Hematopoietic multipotent progenitor cell treated with erythropoietin and hydrocortisone succinate and interleukin-3 and kit ligand, for 15 days (in vitro differentiated cells): Measurements from ENCODE around the gene SLC26A1.

Source experiments
- DNase-seq: peaks from one replicate; pipeline ENCODE4 v3.0.0-alpha.2; 2015; ENCODE audit warnings: low spot score

The SLC26A1 gene

DNA sequence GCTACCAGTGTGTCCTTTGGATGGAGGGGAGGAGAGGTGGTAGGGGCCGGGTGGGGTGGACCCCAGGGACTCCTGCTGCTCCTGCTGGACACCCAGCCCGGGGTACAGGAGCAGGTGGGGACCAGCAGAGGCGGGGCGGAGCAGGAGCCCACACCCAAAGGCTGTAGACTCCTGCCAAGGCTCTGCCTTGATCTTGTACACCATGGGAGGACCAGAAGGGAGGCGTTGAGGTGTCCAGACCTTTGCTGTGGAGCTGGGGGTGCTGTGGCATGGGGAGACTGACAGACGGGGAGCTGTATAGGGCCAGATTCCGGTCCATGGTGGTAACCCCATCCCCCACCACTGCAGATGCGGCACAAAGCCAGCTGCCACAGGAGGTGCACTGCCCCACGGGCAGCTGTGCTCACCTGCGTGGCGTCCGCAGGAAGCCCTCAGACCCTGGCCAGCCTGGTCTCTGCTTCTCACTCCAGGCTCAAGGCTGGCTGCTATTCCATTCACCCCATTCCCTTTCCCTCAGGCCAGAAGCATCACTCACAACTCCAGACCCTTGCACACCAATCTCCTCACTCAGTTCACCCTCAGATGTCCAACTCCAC lies 5.0 kb upstream of the SLC26A1 start:
- no peak for DNase-seq

DNA sequence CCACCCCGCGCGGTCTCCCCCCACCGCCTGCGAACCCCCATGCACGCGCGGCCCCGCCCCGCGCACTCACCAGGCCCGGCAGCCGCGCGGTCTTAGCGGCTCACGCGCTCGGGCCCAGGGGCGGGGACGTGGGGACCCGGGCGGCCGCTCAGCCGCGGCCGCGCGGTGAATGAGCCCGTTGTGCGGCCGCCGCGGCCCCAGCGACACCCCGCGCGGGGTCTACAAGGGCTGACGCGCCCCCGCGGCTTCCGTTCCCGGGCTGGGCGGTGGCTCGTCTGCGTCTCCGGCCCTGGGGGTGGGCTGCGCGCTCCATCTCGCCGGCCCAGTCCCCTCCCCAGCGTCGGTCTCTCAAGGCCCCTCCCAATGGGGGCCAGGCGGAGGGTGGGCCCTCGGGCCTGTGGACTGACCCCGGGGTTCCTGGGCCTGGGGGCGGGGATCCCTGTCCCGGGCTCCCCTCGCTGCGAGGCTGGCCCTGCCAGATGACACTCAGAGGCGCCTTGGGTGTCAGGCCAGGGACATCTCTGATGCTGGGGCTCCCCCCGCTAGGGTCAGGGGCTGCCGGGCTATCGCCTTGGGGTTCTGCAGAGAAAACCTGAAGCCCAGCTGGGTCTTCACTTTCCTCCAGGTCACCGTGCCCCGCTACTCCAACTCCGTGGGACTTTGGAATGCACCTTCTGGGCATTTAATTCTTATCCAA lies 4.3 kb upstream of the SLC26A1 start:
- peak; percentile 24 for DNase-seq

DNA sequence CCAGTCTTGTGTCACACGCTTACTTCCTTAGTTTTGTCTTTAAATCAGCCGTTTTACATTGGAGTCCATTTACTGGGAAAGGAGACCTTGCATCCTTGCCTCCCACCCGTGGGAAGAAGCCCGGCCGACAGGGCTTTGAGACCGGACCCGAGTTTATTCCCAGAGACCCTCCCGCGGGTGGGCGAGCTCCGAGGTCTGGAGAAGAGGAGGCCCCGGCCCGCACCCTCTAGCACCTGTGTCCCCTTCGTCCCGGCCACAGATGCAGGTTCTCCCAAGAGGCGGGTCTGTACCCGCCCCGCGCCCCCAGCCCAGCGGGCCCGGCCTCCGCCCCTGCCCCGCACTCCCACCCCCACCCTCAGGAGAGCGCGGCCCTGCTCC lies 3.8 kb upstream of the SLC26A1 start:
- no peak for DNase-seq

DNA sequence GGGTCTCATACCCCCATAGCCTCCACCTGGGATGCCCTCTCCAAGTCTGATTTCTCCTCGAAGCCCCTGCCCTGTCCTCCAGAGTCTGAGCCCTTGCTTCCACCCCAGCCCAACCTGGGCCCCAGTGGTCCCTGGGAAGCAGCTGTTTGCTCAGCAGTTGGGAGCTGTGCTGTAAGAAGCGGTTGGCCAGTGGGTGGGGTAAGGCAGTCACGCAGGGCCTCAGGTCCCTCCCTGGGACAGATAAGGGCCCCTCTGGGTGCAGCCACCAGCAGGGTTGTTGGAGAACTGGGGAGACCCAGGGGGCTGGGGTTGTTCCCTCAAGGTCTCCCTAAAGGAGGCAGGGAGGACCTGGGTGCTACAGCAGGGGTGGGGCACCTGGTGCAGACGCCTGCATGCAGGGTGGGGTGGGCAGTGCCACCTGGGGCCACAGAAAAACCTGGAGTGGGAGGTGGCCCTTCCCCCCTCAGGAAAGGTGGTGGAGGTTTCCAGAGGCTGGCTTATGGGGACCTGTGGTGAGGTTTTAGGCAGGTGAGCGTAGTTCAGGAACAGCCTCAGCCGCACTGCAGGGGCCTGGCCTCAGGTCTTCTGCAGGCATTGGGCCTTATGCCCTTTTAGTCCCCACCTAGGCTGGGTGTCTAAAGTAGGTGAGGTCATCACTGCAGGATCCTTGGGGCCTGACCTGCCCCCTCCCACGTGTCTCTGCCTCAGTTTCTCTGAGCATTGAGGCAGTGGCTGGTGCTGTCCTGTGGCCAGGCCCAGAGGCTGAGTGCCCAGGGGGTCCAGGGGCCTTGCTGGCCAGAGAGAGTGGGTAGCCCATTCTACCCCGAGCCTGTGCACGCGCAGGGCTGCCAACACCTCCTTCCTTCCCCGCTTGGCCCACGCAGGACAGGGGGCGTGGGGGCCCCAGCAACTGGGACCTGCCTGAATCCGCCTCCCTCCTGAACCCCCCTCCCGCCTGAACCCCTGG lies 3.1 kb upstream of the SLC26A1 start:
- peak; percentile 45 for DNase-seq

DNA sequence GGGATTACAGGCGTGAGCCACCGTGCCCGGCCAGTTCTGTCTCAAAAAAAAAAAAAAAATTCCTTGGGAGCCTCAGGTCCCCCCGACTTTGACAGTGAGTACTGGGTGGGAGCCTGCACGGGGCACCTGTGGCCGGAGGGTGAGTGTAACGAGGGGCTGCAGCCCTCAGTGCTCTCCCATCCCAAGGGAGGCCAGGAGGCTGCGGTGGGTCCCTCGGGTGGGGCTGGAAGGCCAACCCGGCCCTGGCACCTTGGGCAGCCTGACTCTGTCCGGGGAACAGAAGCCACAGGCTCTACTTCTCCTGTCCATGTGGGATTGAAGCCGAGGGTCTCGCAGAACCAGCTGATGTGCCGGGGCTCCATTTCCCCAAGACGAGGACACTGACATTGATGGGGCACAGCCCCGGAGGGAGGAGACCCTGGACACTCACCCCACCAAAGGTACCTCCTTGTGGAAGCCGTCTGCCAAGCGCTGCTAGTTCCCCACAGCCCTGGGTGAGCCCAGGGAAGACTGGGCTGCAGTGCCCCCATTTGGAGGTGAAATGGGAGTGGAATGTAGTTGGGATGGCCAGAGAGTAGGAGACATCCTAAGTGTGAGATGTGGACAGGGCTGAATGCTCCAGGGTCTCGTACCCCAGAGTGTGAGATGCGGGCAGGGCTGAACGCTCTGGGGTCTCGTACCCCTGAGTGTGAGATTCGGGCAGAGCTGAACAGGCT lies 2.3 kb upstream of the SLC26A1 start:
- no peak for DNase-seq

DNA sequence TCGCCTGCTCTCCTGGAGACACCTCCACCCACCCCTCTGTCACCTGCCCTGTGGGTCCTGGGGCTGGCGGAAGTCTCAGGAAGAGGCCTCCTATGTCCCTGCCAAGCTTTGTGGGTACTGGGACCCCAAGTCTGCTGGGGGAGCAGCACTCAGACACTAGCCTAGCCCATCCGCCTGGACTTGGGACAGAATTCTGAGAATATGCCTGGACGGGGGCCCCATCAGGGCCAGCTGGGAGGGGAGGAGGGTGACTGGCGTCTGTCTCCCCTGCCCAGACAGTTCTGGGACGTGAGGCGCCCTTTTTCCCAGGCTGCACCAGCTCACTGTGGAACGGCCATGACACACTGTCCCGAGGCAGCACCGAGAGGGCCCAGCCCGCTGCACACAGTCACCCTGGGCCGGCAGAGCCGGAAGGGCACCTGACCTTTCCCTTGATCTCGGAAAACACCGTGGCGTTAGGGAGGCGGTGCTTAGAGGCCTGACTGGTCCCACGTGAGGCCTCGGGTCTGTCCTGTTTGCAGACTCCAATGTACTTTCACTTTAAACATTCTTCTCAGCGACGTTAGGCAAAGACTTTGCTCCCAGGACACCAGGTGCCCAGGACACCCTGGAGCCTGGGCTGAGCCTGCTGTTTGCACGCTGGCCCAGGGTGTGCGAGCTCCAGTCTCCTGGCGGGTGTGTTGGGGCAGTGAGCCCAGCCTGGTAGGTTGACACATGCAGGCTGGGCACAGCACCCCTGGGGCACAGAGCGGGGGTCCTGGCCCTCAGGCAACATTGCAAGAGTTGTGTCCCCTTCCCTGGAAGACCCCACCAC lies 700 bp downstream of the SLC26A1 start:
- no peak for DNase-seq

DNA sequence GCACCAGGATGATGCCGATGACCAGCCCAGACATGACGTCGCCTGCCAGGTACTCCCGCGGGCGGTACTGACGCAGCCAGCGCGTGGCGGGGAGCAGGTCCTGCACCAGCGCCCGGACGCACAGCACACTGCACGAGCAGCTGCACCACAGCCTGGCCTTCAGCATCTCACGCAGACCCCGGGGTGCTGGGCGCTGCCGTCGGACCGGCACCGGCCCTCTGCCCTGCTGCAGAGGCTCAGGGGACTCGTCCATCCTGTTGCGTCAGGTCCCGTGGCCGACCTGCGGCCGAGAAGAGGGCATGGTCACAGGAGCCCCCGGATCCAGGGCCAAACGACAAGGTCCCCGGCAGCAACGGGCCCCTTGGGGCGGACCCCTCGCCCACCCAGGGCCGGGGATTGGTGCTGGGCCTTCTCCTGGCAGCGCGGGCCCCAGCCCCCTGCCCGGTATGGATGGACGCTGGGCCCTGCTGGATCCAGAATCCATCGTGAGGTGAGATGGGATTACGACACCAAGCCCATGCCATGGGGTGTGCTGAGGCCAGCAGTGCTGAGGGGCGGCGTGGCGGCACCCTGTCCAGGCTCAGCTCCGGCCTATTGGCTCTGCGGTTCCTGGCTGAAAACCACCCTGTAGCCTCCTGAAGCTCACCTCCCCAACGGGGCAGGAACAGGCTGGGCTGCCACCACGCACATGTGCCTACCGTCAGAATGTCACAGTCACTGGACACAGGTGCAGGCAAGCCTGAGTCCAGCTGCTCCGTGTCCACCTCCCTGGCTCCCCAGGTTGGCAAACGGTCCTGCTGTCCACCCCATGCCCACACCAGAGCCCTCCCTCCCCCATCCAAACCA lies 1.5 kb downstream of the SLC26A1 start:
- no peak for DNase-seq

DNA sequence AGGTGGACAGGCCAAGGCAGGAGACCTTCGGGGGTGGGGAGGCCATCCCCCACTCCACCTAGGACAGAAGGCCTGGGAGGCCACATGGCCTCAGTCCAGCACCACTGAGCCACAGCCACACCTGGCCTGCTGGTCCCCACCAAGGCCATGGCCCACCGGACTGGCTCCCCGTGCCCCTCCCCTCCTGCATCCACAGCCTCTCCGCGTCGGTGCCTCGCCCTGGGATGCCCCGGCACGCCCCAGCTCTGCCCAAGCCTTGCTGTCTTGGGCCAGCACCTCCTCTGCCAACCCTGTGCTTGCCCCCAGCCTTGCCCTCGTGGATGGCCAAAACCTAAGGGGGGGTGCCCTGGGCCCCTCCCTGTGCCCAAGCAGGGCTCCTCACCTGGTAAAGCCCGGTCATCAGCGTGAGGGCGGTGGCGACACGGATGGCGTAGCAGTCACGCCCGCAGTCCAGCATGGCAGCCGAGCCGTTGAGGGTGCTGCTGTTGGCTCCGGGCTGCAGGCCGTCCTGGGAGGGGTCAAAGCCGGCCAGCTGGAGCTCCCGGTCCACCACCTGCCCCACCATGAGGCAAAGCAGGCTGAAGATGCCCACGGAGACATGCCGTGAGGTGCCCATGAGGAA lies 2.3 kb downstream of the SLC26A1 start:
- DNase-seq = no peak

DNA sequence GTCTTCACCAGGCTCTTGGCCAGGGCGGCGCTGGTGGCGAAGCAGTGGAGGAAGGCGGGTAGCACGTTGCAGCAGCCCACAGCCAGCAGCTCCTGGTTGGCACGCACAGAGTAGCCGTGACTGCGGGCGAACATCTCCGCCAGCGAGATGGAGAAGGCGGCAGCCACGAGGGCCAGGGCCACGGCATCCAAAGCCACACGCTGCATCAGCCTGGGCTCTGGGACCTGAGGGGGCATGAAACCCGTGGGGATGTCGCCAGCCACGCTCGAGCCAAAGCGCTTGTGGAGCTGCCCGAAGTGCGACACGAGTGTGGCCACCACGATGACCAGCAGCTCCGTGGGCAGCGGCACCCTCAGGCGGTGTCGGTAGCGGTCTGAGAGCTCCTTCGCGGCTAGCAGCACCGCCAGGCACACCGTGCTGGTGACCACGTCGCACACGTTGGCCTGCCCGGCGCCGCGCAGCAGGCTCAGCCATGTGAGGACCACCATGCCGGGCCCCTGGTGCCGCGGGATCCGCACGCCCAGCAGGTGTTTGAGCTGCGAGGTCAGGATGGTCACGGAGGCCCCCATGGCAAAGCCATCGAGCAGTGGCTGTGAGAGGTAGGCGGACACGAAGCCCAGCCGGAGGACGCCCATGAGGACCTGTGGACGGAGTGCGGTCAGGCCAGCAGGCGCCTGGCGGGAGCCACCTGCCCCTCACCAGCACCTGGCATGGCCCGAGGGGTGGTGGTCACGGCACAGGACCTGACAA lies 3.3 kb downstream of the SLC26A1 start:
- DNase-seq = no peak

DNA sequence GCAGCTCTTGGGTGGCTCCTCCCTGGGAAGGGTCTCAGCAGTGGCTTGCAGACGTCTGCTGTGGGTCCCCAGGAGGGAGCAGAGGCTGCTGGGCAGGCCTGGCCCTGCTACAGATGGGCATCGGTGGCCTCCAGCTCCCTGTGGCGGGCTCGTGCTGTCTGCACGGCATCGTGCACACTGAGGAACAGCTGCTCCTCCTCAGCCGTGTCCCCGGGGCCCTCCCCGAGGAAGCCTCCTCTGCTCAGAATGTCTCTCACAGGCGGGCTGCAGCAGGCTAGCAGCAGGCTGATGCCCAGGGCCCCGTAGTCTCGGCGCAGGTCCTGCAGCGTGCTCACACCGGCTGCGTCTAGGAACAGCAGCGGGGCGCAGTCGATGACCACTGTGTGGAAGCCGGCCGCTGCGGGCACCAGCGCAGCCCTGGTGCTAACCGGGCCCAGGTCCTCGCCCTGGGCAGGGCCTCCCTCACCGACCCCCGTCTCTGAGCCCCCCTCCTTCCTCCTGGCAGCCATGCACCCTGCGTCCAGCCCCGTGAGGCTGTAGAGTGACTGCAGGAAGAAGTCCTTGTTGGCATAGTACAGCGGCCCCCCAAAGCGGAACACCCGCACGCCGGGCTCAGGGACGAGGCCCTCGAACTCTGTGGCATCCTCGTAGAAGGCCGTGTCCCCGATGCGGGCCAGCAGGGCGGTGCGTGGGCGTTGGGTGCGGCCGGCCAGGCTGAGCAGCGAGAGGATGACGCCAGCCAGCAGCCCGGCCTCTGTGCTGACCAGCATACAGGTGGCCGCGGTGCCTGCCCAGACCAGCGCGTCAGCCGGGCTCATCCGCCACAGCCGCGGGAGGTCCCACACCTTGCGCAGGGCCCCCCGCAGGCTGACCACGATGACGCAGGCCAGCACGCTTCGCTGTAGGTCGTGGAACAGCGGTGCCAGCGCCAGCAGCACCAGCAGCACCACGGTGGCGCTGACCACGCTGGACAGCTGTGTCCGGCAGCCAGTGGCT lies 4.2 kb downstream of the SLC26A1 start:
- no peak for DNase-seq

DNA sequence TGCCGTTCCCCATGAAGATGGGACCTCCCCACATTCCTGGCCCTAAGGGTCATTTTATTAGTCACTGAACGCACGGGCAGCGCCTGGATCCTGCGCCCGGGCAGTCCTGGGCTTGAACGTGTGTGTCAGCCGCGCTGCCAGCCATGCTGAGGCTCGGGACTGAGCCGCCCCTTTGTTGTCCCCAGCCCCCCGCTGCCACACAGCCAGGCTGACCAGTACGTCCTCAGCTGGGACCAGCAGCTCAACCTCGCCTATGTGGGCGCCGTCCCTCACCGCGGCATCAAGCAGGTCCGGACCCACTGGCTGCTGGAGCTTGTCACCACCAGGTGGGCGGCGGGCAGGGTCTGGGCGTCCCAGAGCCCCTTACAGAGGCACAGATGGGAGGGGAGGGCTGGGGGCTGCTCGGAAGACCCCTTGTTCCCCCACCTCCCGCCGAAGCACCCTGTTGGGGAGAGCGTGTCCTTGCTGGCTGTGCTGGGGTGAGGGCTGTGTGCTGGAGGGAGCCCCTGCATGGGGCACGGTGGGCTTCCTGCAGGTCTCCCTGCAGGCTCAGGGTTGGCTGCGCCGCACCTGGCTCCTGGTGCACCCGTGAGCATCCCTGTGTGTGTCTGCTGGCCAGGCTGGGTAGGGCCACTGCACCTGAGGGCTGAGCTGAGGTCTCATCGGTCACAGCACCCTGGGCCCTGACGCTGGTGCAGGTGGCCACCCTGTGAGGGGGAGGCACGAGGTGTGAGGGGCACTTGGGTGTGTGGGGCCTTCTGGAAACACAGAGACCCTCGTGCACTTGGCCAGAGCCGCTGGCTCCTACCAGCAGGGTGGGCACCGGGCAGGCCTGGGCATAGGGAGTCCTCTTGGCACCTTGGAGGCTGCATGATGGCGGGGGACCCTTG lies 5.3 kb downstream of the SLC26A1 start:
- no peak for DNase-seq

DNA sequence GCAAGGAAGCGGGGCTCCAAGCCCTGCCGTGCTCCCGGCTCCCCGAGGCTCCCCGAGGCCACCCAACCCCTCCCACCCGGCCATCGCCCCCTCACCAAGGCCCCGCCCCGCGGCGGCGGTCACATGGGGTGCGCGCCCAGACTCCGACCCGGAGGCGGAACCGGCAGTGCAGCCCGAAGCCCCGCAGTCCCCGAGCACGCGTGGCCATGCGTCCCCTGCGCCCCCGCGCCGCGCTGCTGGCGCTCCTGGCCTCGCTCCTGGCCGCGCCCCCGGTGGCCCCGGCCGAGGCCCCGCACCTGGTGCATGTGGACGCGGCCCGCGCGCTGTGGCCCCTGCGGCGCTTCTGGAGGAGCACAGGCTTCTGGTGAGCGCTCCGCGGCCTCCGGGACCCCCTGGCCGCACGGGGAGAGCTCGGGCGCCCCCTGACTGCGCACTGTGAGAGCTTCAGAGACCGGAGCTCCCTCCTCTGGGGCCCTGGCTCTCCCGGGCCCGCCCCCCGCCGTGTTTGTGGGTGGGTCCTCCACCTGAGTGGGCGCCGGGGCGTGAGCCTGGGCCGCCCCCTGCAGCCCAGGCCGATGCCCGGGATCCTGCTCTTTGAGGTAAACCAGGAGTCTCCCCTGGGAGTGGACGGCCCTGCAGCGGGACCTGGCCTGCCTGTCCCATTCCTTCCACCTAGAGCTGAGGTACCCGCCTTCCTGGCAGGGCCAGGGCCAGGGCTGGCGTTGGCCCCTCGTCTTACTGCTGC lies 6.2 kb downstream of the SLC26A1 start, which contains the start of gene IDUA:
Gene IDUA, plus strand, starts transcription at position 166 of the 745 bp plus-strand sequence. Its CDS starts 41 bp downstream, at position 207.
- peak; percentile 62 for DNase-seq

DNA sequence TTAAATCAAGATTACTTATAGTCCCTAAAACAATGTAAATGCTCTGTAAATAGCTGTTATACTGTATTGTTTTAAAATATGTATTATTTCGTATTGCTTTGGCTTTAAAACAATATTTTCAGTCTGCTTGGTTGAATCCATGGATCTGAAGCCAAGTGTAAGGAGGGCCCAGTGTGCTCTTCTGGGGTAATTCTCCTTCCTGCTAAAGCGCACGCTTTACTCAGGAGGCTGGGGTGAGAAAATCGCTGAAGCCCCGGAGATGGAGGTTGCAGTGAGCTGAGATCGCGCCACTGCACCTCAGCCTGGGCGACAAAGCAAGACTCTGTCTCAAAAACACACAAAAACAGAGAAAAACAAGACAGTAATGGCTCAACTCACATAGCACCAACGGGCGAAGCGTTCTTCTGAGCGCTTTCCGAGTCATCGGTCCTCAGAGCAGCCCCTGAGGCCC lies 6.8 kb downstream of the SLC26A1 start:
- no peak for DNase-seq

DNA sequence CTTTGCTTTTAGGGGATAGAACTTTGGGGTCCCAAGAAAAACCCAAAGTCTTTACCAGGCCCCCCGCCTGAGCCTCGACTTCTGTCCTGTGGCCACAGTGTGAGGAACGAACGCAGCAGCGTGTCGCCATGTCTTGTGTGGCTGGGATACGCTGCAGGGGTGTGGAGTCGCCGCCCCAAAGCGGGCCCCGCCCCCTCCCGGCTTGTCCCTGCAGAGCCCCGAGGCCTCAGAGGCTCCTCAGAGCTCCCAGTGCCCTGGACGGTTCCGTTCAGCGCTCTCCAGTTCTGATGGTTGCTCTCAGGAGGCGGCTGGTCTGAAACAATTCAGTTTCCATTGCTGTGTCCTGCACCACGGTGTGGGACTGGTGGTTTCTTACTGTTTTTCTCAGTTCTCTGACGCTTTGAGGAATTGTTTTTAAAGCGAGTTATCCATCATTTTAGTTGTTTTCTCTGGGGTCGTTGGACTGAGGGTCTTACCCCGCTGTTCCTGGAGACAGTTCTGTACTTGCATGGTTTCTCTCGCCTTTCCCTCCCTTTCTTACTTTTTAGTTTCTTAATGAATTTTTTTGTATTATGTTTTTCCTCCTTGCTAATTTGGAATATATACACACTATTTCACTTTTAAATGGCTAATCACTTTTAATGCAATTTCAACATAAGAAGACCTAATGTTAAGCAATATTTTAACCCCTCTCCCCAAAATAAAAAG lies 7.9 kb downstream of the SLC26A1 start:
- peak; percentile 69 for DNase-seq

DNA sequence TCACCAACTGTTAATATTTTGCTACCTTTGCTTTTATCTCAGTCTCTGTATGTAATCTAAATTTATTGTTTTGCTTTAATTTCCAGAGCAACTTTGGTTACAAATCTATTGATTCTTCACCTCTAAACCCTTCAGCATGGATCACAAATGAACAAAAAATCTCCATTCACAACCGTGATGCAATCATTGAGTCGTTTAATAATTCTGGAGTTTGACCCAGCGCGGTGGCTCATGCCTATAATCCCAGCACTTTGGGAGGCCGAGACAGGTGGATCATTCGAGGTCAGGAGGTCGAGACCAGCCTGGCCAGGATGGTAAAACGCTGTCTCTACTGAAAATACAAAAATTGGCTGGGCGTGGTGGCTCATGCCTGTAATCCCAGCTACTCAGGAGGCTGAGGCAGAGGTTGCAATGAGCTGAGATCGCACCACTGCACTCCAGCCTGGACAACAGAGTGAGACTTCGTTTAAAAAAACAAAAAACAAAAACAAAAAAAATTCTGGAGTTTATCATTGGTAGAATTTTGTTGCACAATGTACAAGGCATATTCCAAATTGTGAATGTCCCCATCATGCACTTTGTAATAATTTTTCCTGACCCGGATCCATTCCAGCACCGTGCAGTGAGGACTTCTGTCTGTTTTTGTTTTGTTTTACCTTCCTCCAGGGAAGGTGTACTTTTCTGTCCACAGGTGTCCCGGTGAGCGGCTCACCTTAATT lies 8.7 kb downstream of the SLC26A1 start:
- DNase-seq = no peak
